GM12801 (cell line): ENCODE measurements around the gene RAN.

Experiments
- TF ChIP-seq, protein P1 (sequence below): IDR thresholded peaks from one replicate; pipeline ENCODE4 v1.5.1; 2011; ENCODE audit warnings: control low read depth; ENCODE audit not compliant: insufficient read length; ENCODE audit errors: extremely low read depth

Gene RAN

DNA sequence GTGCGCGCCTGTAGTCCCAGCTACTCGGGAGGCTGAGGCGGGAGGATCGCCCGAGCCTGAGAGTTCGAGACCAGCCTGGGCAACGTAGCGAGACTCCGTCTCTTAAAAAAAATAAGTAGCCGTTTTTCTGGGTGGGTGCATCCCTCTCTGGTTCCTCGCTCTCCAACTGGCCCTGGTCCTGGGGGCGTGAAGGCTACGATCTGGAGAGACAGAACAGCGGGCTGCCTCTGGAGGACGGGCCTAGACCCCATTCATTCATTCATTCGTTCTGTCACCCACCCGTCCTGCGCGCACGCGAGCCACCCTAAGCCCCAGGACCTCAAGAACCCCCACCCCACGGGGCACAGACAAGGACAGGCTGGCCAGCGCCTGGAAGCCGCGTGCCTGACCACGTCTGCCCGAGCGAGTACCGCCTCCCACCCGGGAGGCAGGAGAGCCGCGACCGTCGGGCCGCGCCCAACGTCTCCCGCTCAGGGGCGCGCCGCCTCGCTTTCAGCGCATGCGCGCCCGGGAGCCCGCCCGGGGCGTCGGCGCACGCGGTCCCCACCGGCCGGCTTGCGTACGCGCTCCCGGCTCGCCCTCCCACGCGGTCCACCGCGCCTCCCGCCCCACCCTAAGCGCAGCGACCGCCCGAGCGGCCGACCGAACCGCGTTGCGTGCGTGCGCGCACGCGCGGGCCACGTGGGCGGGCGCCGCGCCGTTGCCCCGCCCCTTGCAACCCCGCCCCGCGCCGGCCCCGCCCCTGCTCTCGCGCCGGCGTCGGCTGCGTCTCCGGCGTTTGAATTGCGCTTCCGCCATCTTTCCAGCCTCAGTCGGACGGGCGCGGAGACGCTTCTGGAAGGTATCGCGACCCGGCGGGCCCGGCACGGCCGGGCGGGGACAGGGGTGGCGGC lies at the start of gene RAN:
Gene RAN, plus strand, starts transcription at position 781 of the 893 bp plus-strand sequence. CDS start 528 bp downstream, outside the sequence.
- TF ChIP-seq, protein P1, sequence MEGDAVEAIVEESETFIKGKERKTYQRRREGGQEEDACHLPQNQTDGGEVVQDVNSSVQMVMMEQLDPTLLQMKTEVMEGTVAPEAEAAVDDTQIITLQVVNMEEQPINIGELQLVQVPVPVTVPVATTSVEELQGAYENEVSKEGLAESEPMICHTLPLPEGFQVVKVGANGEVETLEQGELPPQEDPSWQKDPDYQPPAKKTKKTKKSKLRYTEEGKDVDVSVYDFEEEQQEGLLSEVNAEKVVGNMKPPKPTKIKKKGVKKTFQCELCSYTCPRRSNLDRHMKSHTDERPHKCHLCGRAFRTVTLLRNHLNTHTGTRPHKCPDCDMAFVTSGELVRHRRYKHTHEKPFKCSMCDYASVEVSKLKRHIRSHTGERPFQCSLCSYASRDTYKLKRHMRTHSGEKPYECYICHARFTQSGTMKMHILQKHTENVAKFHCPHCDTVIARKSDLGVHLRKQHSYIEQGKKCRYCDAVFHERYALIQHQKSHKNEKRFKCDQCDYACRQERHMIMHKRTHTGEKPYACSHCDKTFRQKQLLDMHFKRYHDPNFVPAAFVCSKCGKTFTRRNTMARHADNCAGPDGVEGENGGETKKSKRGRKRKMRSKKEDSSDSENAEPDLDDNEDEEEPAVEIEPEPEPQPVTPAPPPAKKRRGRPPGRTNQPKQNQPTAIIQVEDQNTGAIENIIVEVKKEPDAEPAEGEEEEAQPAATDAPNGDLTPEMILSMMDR, result no peak

DNA sequence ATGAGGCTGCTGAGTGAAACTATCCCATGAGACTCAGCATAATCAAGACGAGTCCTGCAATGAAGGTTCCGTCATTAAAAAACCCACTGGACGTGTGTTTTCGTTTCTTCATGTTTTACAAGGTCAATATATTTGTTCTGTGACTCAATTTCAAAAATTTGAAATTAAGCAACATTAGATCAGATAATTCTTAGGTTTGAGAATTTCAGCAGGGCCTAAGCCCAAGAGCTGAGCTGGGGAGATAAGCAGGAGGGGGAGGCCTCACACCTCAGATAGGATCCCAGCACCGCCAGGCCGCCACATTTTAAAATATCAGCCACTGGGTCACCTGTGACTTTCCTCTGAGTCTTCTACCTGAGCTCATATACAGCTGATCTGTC lies 46.1 kb upstream of the RAN start:
- TF ChIP-seq, protein P1, result no peak

DNA sequence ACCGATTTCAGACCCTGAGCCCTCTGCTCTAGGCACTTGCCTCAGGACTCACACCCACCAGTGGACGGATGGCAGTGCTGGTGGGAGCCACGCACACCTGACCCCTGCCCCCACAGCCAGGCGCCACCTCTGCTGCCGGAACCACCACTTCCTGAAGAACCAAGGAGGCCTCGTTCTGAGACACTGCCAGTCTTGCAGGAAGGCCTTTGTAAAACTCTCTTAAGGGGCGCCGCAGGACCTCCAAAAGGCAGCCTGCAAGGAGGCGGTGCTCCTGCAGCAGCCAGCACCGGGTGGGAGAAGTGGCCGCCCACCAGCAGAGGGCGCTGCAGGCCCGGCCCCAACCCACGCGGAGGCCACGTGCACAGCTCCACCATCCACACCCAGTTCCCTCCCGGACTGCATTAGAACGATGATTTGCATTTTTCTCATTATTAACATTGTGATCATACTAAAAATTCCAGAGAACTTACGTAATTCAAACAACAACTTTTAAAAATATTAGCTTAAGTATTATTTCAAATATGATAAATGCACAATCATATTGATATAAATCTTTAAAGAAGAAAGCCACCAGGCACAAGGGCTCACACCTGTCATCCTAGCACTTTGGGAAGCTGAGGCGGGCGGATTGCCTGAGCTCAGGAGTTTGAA lies 45.6 kb upstream of the RAN start:
- TF ChIP-seq, protein P1, result no peak

DNA sequence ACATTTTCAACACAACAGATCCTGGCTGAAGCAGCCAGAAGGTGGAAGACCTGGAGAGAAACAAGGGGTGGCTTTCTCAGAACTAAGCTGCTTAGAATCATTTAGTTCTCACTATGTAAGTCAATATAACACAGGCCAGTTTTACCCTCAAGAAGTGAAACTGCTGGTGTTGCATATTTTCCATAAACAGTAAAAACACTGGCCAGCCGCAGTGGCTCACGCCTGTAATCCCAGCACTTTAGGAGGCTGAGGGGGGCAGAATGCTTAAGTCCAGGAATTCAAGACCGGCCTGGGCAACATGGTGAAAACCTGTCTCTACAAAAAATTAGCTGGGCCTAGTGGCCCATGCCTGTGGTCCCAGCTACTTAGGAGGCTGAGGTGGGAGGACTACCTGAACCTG lies 44.4 kb upstream of the RAN start:
- TF ChIP-seq, protein P1, result no peak

DNA sequence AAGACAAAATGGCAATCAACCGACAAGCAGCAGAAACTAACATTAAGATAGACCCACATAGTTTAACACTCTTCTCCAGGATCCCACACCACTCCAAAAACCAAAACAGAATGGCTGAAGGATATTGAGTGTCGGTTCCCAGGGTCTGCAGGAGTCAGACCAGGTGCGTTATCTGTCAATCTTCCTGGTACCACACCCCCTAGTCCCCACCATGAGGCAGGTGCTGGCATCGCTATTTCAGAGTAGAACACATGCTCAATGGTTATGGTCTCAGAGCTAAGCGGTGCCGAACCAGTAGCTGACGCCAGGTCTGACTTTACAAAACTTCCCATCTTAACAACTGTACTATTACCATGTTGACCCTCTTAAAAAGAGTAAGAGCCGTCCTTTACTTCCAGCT lies 43.0 kb upstream of the RAN start:
- TF ChIP-seq, protein P1, result no peak

DNA sequence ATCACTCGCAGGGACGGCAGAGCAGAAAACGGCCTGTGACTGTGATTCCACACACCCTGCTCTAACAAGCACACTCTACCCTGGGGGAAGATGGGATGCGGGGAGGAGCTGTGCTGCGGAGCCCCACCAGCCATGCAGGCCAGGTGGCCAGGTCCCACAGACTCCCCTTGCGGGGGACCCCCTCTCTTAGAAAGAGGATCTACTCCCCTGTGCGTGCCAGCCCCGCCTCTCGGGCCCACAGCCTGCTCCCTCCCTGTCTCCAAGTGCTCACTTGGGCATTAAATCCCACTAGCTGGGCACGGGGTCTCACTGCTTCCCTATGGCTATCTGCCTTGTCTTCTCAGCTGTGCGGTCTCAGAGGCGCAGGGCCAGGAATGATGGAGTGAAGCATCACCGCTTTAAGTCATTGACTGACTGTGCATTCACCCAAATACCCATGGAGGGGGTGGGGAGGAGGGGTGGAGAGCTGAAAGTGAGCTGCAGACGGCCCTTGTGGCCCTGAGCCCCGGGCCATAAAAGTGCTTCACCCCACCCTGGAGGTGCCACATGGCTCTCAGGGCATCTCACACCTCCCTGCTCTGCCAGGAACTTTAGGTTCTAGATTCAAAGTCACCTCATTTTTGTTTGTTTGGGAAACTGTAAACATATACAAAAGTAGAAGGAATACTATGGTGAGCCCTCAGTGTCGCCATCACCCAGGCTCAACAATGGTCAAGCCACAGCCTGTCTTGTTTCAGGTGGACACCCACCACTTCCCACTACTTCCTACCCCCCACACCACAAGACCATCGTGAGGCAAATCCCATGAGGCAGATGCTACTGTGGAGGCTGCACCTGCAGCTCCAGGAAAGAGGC lies 42.2 kb upstream of the RAN start:
- TF ChIP-seq, protein P1, result no peak

DNA sequence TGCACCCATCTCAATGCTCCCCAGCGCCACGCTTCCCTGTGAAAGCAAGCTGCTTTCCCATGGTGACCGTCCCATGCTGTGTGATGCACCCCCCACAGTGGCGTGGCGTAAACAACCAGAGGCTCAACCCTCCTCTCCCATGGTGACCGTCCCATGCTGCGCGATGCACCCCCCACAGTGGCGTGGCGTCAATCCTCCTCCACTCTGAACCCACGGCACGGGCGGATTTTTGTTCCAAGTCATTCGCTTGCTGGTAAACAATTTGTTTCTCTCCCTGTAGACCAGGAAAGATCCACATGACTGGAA lies 41.7 kb upstream of the RAN start:
- TF ChIP-seq, protein P1, result no peak
